GM21528 (cell line): ENCODE measurements around the gene NOS1AP.
"Not testable (repeated sequence)": the region's sequence is repeated elsewhere in the genome, so short reads cannot be mapped to it uniquely, and the experiment has no call there.

ENCODE experiments used
- ATAC-seq: cut with Tn5 transposase; IDR thresholded peaks from one replicate; pipeline ENCODE4 v1.9.1; 2021; ENCODE audit warnings: mild to moderate bottlenecking, moderate library complexity; ENCODE audit not compliant: unreplicated experiment, low FRiP score

Gene NOS1AP

GRCh38 chr1:162389021-162389818 lies 319.7 kb downstream of the NOS1AP start:
- no peak for ATAC-seq

- no peak for ATAC-seq
These were observed 320.5 kb downstream of the NOS1AP start for GRCh38 chr1:162389971-162390370.

GRCh38 chr1:162390396-162391185 lies 321.1 kb downstream of the NOS1AP start:
- no peak for ATAC-seq

GRCh38 chr1:162391790-162392563 lies 322.5 kb downstream of the NOS1AP start:
- ATAC-seq, result no peak

- ATAC-seq, result no peak
These were observed 326.9 kb downstream of the NOS1AP start for GRCh38 chr1:162396201-162396906.

GRCh38 chr1:162397039-162397448 lies 327.6 kb downstream of the NOS1AP start:
- no peak for ATAC-seq

- no peak for ATAC-seq
These were observed 328.6 kb downstream of the NOS1AP start for GRCh38 chr1:162397943-162398560.

GRCh38 chr1:162398999-162399580 lies 329.6 kb downstream of the NOS1AP start:
- no peak for ATAC-seq

- no peak for ATAC-seq
These were observed 331.4 kb downstream of the NOS1AP start for GRCh38 chr1:162400790-162401355.

GRCh38 chr1:162404550-162405160 lies 335.2 kb downstream of the NOS1AP start:
- no peak for ATAC-seq

GRCh38 chr1:162405800-162406199 lies 336.3 kb downstream of the NOS1AP start:
- ATAC-seq, result no peak

- no peak for ATAC-seq
These were observed 337.3 kb downstream of the NOS1AP start for GRCh38 chr1:162406811-162407210.

- no peak for ATAC-seq
These were observed 338.0 kb downstream of the NOS1AP start for GRCh38 chr1:162407539-162407938.

GRCh38 chr1:162412002-162412401 lies 342.5 kb downstream of the NOS1AP start, which contains the start of gene SH2D1B:
Gene SH2D1B, minus strand, starts transcription at chr1:162412136. Its CDS starts 120 bp downstream, at chr1:162412016.
- ATAC-seq, result no peak

GRCh38 chr1:162416215-162416614 lies 346.7 kb downstream of the NOS1AP start:
- ATAC-seq, result no peak

GRCh38 chr1:162416909-162417308 lies 347.4 kb downstream of the NOS1AP start:
- ATAC-seq, result no peak

GRCh38 chr1:162417650-162418049 lies 348.2 kb downstream of the NOS1AP start:
- no peak for ATAC-seq

GRCh38 chr1:162418584-162418983 lies 349.1 kb downstream of the NOS1AP start:
- ATAC-seq, result not testable (repeated sequence)
